Uterus (tissue), 2 donors: Measurements from ENCODE around the gene NCOA3.

Experiments
- POLR2A ChIP-seq, 2 donors: fragments of 450-650 bp; IDR thresholded peaks; one replicate each; pipeline ENCODE4 v1.6.1; 2016; ENCODE audit warnings: antibody characterized with exemption in 2 of 2, mild to moderate bottlenecking in 1 of 2, moderate library complexity in 1 of 2
- TF ChIP-seq, protein P1 (sequence below), 4 experiments: fragments of 200-600 bp in 2 of 4; fragments of 450-650 bp in 2 of 4; sonication (generic) in 2 of 4; IDR thresholded peaks; one replicate each; pipeline ENCODE4 v1.5.1; 2016 to 2019; ENCODE audit warnings: antibody characterized with exemption in 4 of 4, mild to moderate bottlenecking in 2 of 4, moderate library complexity in 1 of 4

- TF ChIP-seq, protein P1, sequence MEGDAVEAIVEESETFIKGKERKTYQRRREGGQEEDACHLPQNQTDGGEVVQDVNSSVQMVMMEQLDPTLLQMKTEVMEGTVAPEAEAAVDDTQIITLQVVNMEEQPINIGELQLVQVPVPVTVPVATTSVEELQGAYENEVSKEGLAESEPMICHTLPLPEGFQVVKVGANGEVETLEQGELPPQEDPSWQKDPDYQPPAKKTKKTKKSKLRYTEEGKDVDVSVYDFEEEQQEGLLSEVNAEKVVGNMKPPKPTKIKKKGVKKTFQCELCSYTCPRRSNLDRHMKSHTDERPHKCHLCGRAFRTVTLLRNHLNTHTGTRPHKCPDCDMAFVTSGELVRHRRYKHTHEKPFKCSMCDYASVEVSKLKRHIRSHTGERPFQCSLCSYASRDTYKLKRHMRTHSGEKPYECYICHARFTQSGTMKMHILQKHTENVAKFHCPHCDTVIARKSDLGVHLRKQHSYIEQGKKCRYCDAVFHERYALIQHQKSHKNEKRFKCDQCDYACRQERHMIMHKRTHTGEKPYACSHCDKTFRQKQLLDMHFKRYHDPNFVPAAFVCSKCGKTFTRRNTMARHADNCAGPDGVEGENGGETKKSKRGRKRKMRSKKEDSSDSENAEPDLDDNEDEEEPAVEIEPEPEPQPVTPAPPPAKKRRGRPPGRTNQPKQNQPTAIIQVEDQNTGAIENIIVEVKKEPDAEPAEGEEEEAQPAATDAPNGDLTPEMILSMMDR (IDR thresholded peaks at IDR 0.05) = peak in 1 of 4 experiments; percentile 7
- no peak for TF ChIP-seq POLR2A (IDR thresholded peaks at IDR 0.05)
These were observed 203.2 kb downstream of the NCOA3 start for GRCh38 chr20:47704746-47705496.
